ENCODE data around the gene GPR146. TPM values are rescaled to one million over a fixed set of nuclear protein-coding genes. Genes with fewer than 3 reads are reported as not detected.

The GPR146 gene
- total RNA-seq, 1 experiment from 2014 or later, result 0.92 TPM

- no peak for TF ChIP-seq ESRRA (CRISPR knock-in tag; IDR thresholded peaks at IDR 0.05; ENCODE audit: borderline replicate concordance)
These were observed 26.2 kb downstream of the GPR146 start (continued) for GRCh38 chr7:1070544-1071011.

GRCh38 chr7:1071731-1072254 lies 27.4 kb downstream of the GPR146 start:
- ChIA-PET CTCF (interaction anchor here (2.0 kb wide), 1 partner anchor 14 kb away, joined by 9 read pairs; no protein-coding TSS in a partner anchor), POLR2A (no interaction called here)
- Mint-ChIP-seq H3K36me3 (peaks cover 8% of the 10 kb centered on the region; the same call in 1 of the 2 replicates), H3K27me3 (ENCODE audit: low read depth) (no peaks in the 10 kb centered on the region), H3K4me3 (no peak overlapping the region), H3K9me3 (peaks cover 10% of the 10 kb centered on the region), H3K27ac (no peak overlapping the region), H3K4me1 (no peaks in the 10 kb centered on the region)
- ATAC-seq, result no peak
- TF ChIP-seq ATF2 (CRISPR knock-in tag; IDR thresholded peaks at IDR 0.05; ENCODE audit: borderline replicate concordance, low read depth), result no peak
- no peak for TF ChIP-seq GABPB1 (CRISPR knock-in tag; IDR thresholded peaks at IDR 0.05)
- no peak for TF ChIP-seq E2F1 (CRISPR knock-in tag; IDR thresholded peaks at IDR 0.05)
- no peak for TF ChIP-seq NFE2L1 (CRISPR knock-in tag; IDR thresholded peaks at IDR 0.05)
- no peak for TF ChIP-seq IRF1 (CRISPR knock-in tag; IDR thresholded peaks at IDR 0.05)
- no peak for TF ChIP-seq SP1 (CRISPR knock-in tag; conservative IDR thresholded peaks at IDR 0.05)
- TF ChIP-seq TEAD1 (CRISPR knock-in tag; IDR thresholded peaks at IDR 0.05), result no peak
- TF ChIP-seq GRHL2 (CRISPR knock-in tag; IDR thresholded peaks at IDR 0.05; ENCODE audit: insufficient replicate concordance, severe bottlenecking), result no peak
- no peak for TF ChIP-seq CTCF (IDR thresholded peaks at IDR 0.05)
- TF ChIP-seq PRDM15 (CRISPR knock-in tag; IDR thresholded peaks at IDR 0.05), result no peak
- TF ChIP-seq STAT6 (CRISPR knock-in tag; conservative IDR thresholded peaks at IDR 0.05; ENCODE audit: low read depth), result no peak
- DNase-seq (ENCODE audit: low spot score), result no peak
